Astrocyte (in vitro differentiated cells and primary cell): ENCODE results near the gene DNAL4. TPM values are rescaled to one million over a fixed set of nuclear protein-coding genes. Genes with fewer than 3 reads are reported as not detected.
"Not testable (repeated sequence)": the region's sequence is repeated elsewhere in the genome, so short reads cannot be mapped to it uniquely, and the experiment has no call there.

ENCODE experiments used
- DNase-seq: peaks from one replicate; pipeline ENCODE4 v3.0.0-alpha.2; 2010; ENCODE audit warnings: low read depth
- FAIRE-seq: peaks from 2 replicates; lab custom pipeline; 2011; peaks lifted over from hg19 to GRCh38; lab: Jason Lieb, UNC
- H2AFZ ChIP-seq: 2 replicates; pipeline ENCODE4 v1.6.0; 2012; ENCODE audit warnings: low read depth, low read length, inconsistent platforms
- H3K27ac ChIP-seq: 2 replicates; pipeline ENCODE4 v1.5.1; 2011; ENCODE audit warnings: low read depth, low read length, inconsistent platforms
- H3K27me3 ChIP-seq: 2 replicates; pipeline ENCODE4 v1.6.0; 2011; ENCODE audit warnings: low read length, inconsistent platforms; ENCODE audit not compliant: insufficient read depth
- H3K36me3 ChIP-seq: 2 replicates; pipeline ENCODE4 v1.5.1; 2011; ENCODE audit warnings: low read length, inconsistent platforms; ENCODE audit not compliant: insufficient read depth
- H3K4me1 ChIP-seq: 2 replicates; pipeline ENCODE4 v1.5.1; 2011; ENCODE audit warnings: low read length, inconsistent platforms; ENCODE audit not compliant: insufficient read depth
- H3K4me2 ChIP-seq: 2 replicates; pipeline ENCODE4 v1.6.0; 2012; ENCODE audit warnings: low read length, inconsistent platforms
- H3K4me3 ChIP-seq: 2 replicates; pipeline ENCODE4 v1.5.1; 2011; ENCODE audit warnings: low read depth, mild to moderate bottlenecking, low read length, inconsistent platforms; ENCODE audit not compliant: insufficient read depth
- H3K79me2 ChIP-seq: 2 replicates; pipeline ENCODE4 v1.6.0; 2012; ENCODE audit warnings: mild to moderate bottlenecking, low read length, inconsistent platforms; ENCODE audit not compliant: insufficient read depth
- H3K9ac ChIP-seq: 2 replicates; pipeline ENCODE4 v1.6.0; 2012; ENCODE audit warnings: mild to moderate bottlenecking, low read length, inconsistent platforms
- H3K9me3 ChIP-seq: 2 replicates; pipeline ENCODE4 v1.5.1; 2012; ENCODE audit warnings: low read depth, mild to moderate bottlenecking, low read length, inconsistent platforms; ENCODE audit not compliant: insufficient read depth
- H4K20me1 ChIP-seq: 2 replicates; pipeline ENCODE4 v1.6.0; 2012; ENCODE audit warnings: low read length, inconsistent platforms; ENCODE audit not compliant: insufficient read depth
- H3K27ac Mint-ChIP-seq: one replicate; pipeline ENCODE4 v1.8.0; 2021; ENCODE audit warnings: mild to moderate bottlenecking, mixed read lengths; ENCODE audit not compliant: unreplicated experiment
- H3K27me3 Mint-ChIP-seq: one replicate; pipeline ENCODE4 v1.8.0; 2021; ENCODE audit warnings: low read depth, mixed read lengths; ENCODE audit not compliant: unreplicated experiment
- H3K36me3 Mint-ChIP-seq: one replicate; pipeline ENCODE4 v1.8.0; 2021; ENCODE audit warnings: low read depth, mixed read lengths; ENCODE audit not compliant: unreplicated experiment
- H3K4me1 Mint-ChIP-seq: one replicate; pipeline ENCODE4 v1.8.0; 2021; ENCODE audit warnings: low read depth, mixed read lengths; ENCODE audit not compliant: unreplicated experiment
- H3K4me3 Mint-ChIP-seq: one replicate; pipeline ENCODE4 v1.8.0; 2021; ENCODE audit warnings: mild to moderate bottlenecking, moderate library complexity, mixed read lengths; ENCODE audit not compliant: unreplicated experiment
- H3K9me3 Mint-ChIP-seq: one replicate; pipeline ENCODE4 v1.8.0; 2021; ENCODE audit warnings: mild to moderate bottlenecking, mixed read lengths; ENCODE audit not compliant: unreplicated experiment
- EZH2 ChIP-seq: IDR thresholded peaks from 2 replicates; pipeline ENCODE4 v1.6.1; 2012; ENCODE audit warnings: mild to moderate bottlenecking, low read length, inconsistent platforms; ENCODE audit not compliant: insufficient read depth
- total RNA-seq: library from RNA; stranded (reverse); gene quantifications from 2 replicates; pipeline ENCODE4 v1.2.1, GENCODE V29; 2021
- TF ChIP-seq, protein P1 (sequence below): IDR thresholded peaks from 2 replicates; pipeline ENCODE4 v1.5.1; 2011; ENCODE audit warnings: low read depth, mild to moderate bottlenecking, inconsistent platforms, low read length, moderate library complexity; ENCODE audit not compliant: insufficient read depth

DNAL4 gene
- total RNA-seq, 1 donor from 2014 or later, result 12.8 TPM

DNA sequence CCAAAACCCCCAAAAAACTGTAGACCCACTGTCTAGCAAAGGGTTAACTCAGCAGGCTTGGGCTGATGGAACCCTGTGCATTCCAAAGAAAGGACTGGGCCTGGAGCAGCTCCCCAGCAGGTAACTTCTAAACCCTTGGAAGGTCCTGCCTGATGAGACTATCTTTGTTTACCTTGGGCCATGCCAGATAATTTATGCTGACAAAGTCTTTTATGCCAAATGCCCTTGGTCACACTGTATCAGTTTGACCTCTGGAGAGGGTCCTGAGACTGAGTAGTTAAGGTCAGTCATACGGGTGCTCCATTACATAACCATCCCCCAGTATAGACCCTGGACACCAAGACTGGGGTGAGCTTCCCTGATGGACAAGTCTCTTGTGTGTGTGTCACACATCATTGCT lies 21.9 kb upstream of the DNAL4 start:
- H3K4me3 Mint-ChIP-seq, result no peak overlapping the region
- TF ChIP-seq, protein P1, sequence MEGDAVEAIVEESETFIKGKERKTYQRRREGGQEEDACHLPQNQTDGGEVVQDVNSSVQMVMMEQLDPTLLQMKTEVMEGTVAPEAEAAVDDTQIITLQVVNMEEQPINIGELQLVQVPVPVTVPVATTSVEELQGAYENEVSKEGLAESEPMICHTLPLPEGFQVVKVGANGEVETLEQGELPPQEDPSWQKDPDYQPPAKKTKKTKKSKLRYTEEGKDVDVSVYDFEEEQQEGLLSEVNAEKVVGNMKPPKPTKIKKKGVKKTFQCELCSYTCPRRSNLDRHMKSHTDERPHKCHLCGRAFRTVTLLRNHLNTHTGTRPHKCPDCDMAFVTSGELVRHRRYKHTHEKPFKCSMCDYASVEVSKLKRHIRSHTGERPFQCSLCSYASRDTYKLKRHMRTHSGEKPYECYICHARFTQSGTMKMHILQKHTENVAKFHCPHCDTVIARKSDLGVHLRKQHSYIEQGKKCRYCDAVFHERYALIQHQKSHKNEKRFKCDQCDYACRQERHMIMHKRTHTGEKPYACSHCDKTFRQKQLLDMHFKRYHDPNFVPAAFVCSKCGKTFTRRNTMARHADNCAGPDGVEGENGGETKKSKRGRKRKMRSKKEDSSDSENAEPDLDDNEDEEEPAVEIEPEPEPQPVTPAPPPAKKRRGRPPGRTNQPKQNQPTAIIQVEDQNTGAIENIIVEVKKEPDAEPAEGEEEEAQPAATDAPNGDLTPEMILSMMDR, result no peak
- TF ChIP-seq EZH2, result no peak
- peaks cover 64% of the 10 kb centered on the region for H3K27me3 Mint-ChIP-seq
- Histone ChIP-seq H3K4me1 (no peaks in the 10 kb centered on the region), H2AFZ (no peak overlapping the region), H4K20me1 (no peaks in the 10 kb centered on the region), H3K79me2 (no peaks in the 10 kb centered on the region), H3K27ac (no peak overlapping the region), H3K9ac (no peak overlapping the region), H3K36me3 (no peaks in the 10 kb centered on the region), H3K27me3 (peaks cover 19% of the 10 kb centered on the region), H3K4me3 (no peak overlapping the region), H3K4me2 (no peak overlapping the region), H3K9me3 (no peaks in the 10 kb centered on the region)
- no peaks in the 10 kb centered on the region for H3K36me3 Mint-ChIP-seq
- no peak for FAIRE-seq
- no peak for DNase-seq
- no peaks in the 10 kb centered on the region for H3K4me1 Mint-ChIP-seq
- H3K27ac Mint-ChIP-seq, result no peak overlapping the region
- peaks cover 5% of the 10 kb centered on the region for H3K9me3 Mint-ChIP-seq

DNA sequence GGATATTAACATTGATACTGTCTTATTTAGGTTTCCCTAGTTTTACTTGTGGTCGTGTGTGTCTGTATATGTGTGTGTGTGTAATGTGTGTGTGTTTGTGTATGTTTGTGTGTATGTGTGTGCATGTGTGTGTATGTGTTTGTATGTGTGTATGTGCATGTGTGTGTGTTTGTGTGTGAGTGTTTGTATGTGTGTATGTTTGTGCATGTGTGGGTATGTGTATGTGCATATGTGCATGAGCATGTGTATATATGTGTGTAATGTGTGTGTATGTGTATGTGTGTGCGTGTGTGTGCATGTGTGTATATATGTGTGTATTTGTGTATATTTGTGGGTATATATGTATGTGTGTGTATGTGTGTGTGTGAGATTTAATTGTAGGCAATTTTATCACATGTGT lies 17.3 kb upstream of the DNAL4 start:
- Histone ChIP-seq H3K27me3 (peaks cover 11% of the 10 kb centered on the region), H3K9ac (no peak overlapping the region), H3K4me1 (no peaks in the 10 kb centered on the region), H3K36me3 (no peaks in the 10 kb centered on the region), H3K4me2 (no peak overlapping the region), H3K4me3 (no peak overlapping the region), H3K9me3 (no peaks in the 10 kb centered on the region), H4K20me1 (no peaks in the 10 kb centered on the region), H3K79me2 (no peaks in the 10 kb centered on the region), H3K27ac (no peak overlapping the region), H2AFZ (no peak overlapping the region)
- Mint-ChIP-seq H3K27ac (no peak overlapping the region), H3K4me3 (no peak overlapping the region), H3K4me1 (no peaks in the 10 kb centered on the region), H3K9me3 (peaks cover 7% of the 10 kb centered on the region), H3K36me3 (no peaks in the 10 kb centered on the region), H3K27me3 (peaks cover 31% of the 10 kb centered on the region)
- FAIRE-seq (no peak), DNase-seq (no peak)
- TF ChIP-seq, protein P1, result no peak
- no peak for TF ChIP-seq EZH2

DNA sequence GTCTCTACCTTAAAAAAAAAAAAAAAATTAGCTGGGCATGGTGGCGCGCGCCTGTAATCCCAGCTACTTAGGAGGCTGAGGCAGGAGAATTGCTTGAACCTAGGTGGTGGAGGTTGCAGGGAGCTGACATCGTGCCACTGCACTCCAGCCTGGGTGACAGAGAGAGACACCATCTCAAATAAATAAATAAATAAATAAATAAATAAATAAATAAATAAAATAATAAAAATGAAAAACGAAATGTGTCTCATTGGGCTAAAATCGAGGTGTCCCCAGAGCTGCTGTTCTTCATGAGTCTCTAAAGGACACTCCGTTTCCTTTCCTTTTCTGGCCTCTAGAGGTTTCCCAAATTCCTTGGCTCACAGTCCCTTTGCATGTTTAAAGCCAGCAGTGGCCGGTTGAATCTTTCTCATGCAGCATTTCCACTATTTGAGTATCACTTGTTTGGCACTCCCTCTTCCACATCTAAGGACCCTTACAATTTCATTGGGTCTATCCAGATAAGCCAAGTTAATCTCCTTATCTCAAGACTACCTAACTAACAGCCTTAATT lies 11.2 kb upstream of the DNAL4 start:
- H2AFZ ChIP-seq, H3K27ac ChIP-seq, H3K36me3 Mint-ChIP-seq, H3K4me1 ChIP-seq, H3K4me1 Mint-ChIP-seq, H3K9me3 ChIP-seq, H3K27ac Mint-ChIP-seq, H3K4me3 Mint-ChIP-seq, H3K9me3 Mint-ChIP-seq, H3K36me3 ChIP-seq, DNase-seq, H3K4me2 ChIP-seq, FAIRE-seq, H4K20me1 ChIP-seq, H3K4me3 ChIP-seq, H3K79me2 ChIP-seq, H3K9ac ChIP-seq: not testable (repeated sequence)
- H3K27me3 ChIP-seq, result peaks cover 10% of the 10 kb centered on the region
- peaks cover 15% of the 10 kb centered on the region for H3K27me3 Mint-ChIP-seq
